Astrocyte (in vitro differentiated cells and primary cell): ENCODE measurements around the gene GBF1. TPM values are rescaled to one million over a fixed set of nuclear protein-coding genes. Genes with fewer than 3 reads are reported as not detected.

Source experiments
- DNase-seq: peaks from one replicate; pipeline ENCODE4 v3.0.0-alpha.2; 2010; ENCODE audit warnings: low read depth
- FAIRE-seq: peaks from 2 replicates; lab custom pipeline; 2011; peaks lifted over from hg19 to GRCh38; lab: Jason Lieb, UNC
- H2AFZ ChIP-seq: 2 replicates; pipeline ENCODE4 v1.6.0; 2012; ENCODE audit warnings: low read depth, low read length, inconsistent platforms
- H3K27ac ChIP-seq: 2 replicates; pipeline ENCODE4 v1.5.1; 2011; ENCODE audit warnings: low read depth, low read length, inconsistent platforms
- H3K27me3 ChIP-seq: 2 replicates; pipeline ENCODE4 v1.6.0; 2011; ENCODE audit warnings: low read length, inconsistent platforms; ENCODE audit not compliant: insufficient read depth
- H3K36me3 ChIP-seq: 2 replicates; pipeline ENCODE4 v1.5.1; 2011; ENCODE audit warnings: low read length, inconsistent platforms; ENCODE audit not compliant: insufficient read depth
- H3K4me1 ChIP-seq: 2 replicates; pipeline ENCODE4 v1.5.1; 2011; ENCODE audit warnings: low read length, inconsistent platforms; ENCODE audit not compliant: insufficient read depth
- H3K4me2 ChIP-seq: 2 replicates; pipeline ENCODE4 v1.6.0; 2012; ENCODE audit warnings: low read length, inconsistent platforms
- H3K4me3 ChIP-seq: 2 replicates; pipeline ENCODE4 v1.5.1; 2011; ENCODE audit warnings: low read depth, mild to moderate bottlenecking, low read length, inconsistent platforms; ENCODE audit not compliant: insufficient read depth
- H3K79me2 ChIP-seq: 2 replicates; pipeline ENCODE4 v1.6.0; 2012; ENCODE audit warnings: mild to moderate bottlenecking, low read length, inconsistent platforms; ENCODE audit not compliant: insufficient read depth
- H3K9ac ChIP-seq: 2 replicates; pipeline ENCODE4 v1.6.0; 2012; ENCODE audit warnings: mild to moderate bottlenecking, low read length, inconsistent platforms
- H3K9me3 ChIP-seq: 2 replicates; pipeline ENCODE4 v1.5.1; 2012; ENCODE audit warnings: low read depth, mild to moderate bottlenecking, low read length, inconsistent platforms; ENCODE audit not compliant: insufficient read depth
- H4K20me1 ChIP-seq: 2 replicates; pipeline ENCODE4 v1.6.0; 2012; ENCODE audit warnings: low read length, inconsistent platforms; ENCODE audit not compliant: insufficient read depth
- H3K27ac Mint-ChIP-seq: one replicate; pipeline ENCODE4 v1.8.0; 2021; ENCODE audit warnings: mild to moderate bottlenecking, mixed read lengths; ENCODE audit not compliant: unreplicated experiment
- H3K27me3 Mint-ChIP-seq: one replicate; pipeline ENCODE4 v1.8.0; 2021; ENCODE audit warnings: low read depth, mixed read lengths; ENCODE audit not compliant: unreplicated experiment
- H3K36me3 Mint-ChIP-seq: one replicate; pipeline ENCODE4 v1.8.0; 2021; ENCODE audit warnings: low read depth, mixed read lengths; ENCODE audit not compliant: unreplicated experiment
- H3K4me1 Mint-ChIP-seq: one replicate; pipeline ENCODE4 v1.8.0; 2021; ENCODE audit warnings: low read depth, mixed read lengths; ENCODE audit not compliant: unreplicated experiment
- H3K4me3 Mint-ChIP-seq: one replicate; pipeline ENCODE4 v1.8.0; 2021; ENCODE audit warnings: mild to moderate bottlenecking, moderate library complexity, mixed read lengths; ENCODE audit not compliant: unreplicated experiment
- H3K9me3 Mint-ChIP-seq: one replicate; pipeline ENCODE4 v1.8.0; 2021; ENCODE audit warnings: mild to moderate bottlenecking, mixed read lengths; ENCODE audit not compliant: unreplicated experiment
- EZH2 ChIP-seq: IDR thresholded peaks from 2 replicates; pipeline ENCODE4 v1.6.1; 2012; ENCODE audit warnings: mild to moderate bottlenecking, low read length, inconsistent platforms; ENCODE audit not compliant: insufficient read depth
- total RNA-seq: library from RNA; stranded (reverse); gene quantifications from 2 replicates; pipeline ENCODE4 v1.2.1, GENCODE V29; 2021
- TF ChIP-seq, protein P1 (sequence below): IDR thresholded peaks from 2 replicates; pipeline ENCODE4 v1.5.1; 2011; ENCODE audit warnings: low read depth, mild to moderate bottlenecking, inconsistent platforms, low read length, moderate library complexity; ENCODE audit not compliant: insufficient read depth

The GBF1 gene
- total RNA-seq, 1 donor from 2014 or later = 72.8 TPM

DNA sequence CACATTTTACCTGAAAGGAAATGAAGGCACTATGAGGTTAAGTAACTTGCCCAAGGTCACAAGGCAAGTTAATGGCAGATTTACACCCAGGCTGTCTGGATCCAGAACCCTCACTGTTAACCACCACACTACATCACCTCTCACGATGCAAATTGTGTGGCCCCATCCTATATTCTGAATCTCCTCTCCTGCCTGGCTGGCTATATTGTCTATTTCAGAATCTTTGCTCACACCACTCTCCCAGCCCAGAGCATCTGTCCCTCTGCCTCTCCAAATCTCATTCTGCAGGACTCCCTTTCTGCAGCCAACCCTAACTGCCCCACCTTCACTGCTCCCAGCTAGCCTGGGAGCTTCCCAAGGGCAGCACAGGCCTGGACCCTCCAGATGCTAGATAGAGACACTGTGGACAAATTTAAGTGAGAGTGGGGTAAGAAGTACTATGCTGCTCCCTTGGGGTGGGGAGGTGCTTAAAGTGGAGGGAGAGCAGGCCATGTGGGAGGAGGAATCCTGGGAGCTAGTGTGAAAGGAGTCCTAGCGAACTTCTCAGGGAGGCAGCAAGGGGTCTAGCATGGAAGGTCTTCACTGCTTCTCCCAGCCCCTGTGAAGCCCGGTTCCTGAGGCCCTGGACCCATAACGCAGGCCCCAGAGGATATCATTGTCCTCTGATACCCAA is 186.3 kb downstream of the GBF1 start:
- H3K27me3 ChIP-seq = no peaks in the 10 kb centered on the region
- no peaks in the 10 kb centered on the region for H3K9me3 ChIP-seq
- Mint-ChIP-seq H3K27me3 (peaks cover 4% of the 10 kb centered on the region), H3K36me3 (peaks cover 6% of the 10 kb centered on the region), H3K4me3 (peak overlapping the region; percentile 95), H3K9me3 (no peaks in the 10 kb centered on the region), H3K4me1 (peaks cover 13% of the 10 kb centered on the region), H3K27ac (peak overlapping the region; percentile 91)
- FAIRE-seq (no peak), DNase-seq (no peak)
- peaks cover 16% of the 10 kb centered on the region for H4K20me1 ChIP-seq
- H3K36me3 ChIP-seq = no peaks in the 10 kb centered on the region
- H3K9ac ChIP-seq = peak overlapping the region; percentile 94
- peaks cover 12% of the 10 kb centered on the region for H3K79me2 ChIP-seq
- H2AFZ ChIP-seq = peak overlapping the region; percentile 94
- H3K4me3 ChIP-seq = peak overlapping the region; percentile 93
- peak overlapping the region; percentile 74 for H3K27ac ChIP-seq
- peak overlapping the region; percentile 96 for H3K4me2 ChIP-seq
- TF ChIP-seq, protein P1, sequence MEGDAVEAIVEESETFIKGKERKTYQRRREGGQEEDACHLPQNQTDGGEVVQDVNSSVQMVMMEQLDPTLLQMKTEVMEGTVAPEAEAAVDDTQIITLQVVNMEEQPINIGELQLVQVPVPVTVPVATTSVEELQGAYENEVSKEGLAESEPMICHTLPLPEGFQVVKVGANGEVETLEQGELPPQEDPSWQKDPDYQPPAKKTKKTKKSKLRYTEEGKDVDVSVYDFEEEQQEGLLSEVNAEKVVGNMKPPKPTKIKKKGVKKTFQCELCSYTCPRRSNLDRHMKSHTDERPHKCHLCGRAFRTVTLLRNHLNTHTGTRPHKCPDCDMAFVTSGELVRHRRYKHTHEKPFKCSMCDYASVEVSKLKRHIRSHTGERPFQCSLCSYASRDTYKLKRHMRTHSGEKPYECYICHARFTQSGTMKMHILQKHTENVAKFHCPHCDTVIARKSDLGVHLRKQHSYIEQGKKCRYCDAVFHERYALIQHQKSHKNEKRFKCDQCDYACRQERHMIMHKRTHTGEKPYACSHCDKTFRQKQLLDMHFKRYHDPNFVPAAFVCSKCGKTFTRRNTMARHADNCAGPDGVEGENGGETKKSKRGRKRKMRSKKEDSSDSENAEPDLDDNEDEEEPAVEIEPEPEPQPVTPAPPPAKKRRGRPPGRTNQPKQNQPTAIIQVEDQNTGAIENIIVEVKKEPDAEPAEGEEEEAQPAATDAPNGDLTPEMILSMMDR = no peak
- TF ChIP-seq EZH2 = no peak
- peaks cover 23% of the 10 kb centered on the region for H3K4me1 ChIP-seq

Other genes with a start within 250 kb of the GBF1 start
- gene ARMH3, start 189.4 kb upstream of the GBF1 start, total RNA-seq = 20.0 and 22.6 TPM in 2 replicates
- gene HPS6, start 180.2 kb upstream of the GBF1 start, total RNA-seq = 23.0 and 24.4 TPM in 2 replicates
- 126 and 134 TPM in 2 replicates for gene LDB1, start 125.2 kb upstream of the GBF1 start, total RNA-seq
- 54.1 and 56.9 TPM in 2 replicates for gene PPRC1, start 112.5 kb upstream of the GBF1 start, total RNA-seq
- gene NOLC1, start 93.1 kb upstream of the GBF1 start, total RNA-seq = 84.1 and 92.9 TPM in 2 replicates
- gene ELOVL3, start 19.2 kb upstream of the GBF1 start, total RNA-seq = 0.48 and 0.62 TPM in 2 replicates
- 1.6 and 1.7 TPM in 2 replicates for gene PITX3, start 4.0 kb upstream of the GBF1 start, total RNA-seq
- 35.7 and 39.9 TPM in 2 replicates for gene NFKB2, start 150.2 kb downstream of the GBF1 start, total RNA-seq
- 8.8 and 11.7 TPM in 2 replicates for gene PSD, start 173.3 kb downstream of the GBF1 start, total RNA-seq
- gene FBXL15, start 175.3 kb downstream of the GBF1 start, total RNA-seq = 8.6 and 11.0 TPM in 2 replicates
- gene CUEDC2, start 187.0 kb downstream of the GBF1 start, total RNA-seq = 46.9 and 49.1 TPM in 2 replicates
- 0.19 and 0.20 TPM in 2 replicates for gene C10orf95, start 206.0 kb downstream of the GBF1 start, total RNA-seq